ENCODE data around the gene ARSI. TPM values are rescaled to one million over a fixed set of nuclear protein-coding genes. Genes with fewer than 3 reads are reported as not detected.

ARSI gene
- total RNA-seq, 2 donors from 2014 or later, result 0.26 TPM; not detected in 1

DNA sequence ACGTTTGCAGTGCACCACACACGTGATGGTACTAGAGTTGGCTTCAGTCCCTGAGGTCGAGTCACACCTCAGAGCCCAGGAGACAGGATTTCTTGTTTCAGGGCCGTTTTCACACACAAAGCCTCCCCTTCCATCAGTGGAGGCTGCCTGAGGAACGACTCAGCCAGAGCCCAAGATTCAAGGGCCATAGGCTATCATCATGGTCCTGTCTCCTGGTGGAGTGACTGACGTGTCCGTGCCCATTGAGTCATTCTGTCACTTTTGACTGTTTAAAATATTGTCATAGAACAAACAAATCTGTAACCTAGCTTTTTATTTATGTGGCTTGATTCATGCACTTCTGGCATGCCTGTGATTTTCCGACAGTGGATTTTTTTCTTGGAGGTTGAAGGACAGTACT is 41.5 kb downstream of the ARSI start:
- intact Hi-C loops (cut with DNase I), result no loop called here
- ATAC-seq (no peak), DNase-seq (no peak)
- no peaks in the 10 kb centered on the region for H3K9me3 ChIP-seq
- H3K4me1 ChIP-seq, result peaks cover 14% of the 10 kb centered on the region
- no peak overlapping the region for H3K4me3 ChIP-seq
- WGBS, 2 donors, result 47 to 62% methylated on average over 4 to 8 of the region's 8 CpGs
- TF ChIP-seq POLR2A (IDR thresholded peaks at IDR 0.05), result no peak
- TF ChIP-seq, protein P1, sequence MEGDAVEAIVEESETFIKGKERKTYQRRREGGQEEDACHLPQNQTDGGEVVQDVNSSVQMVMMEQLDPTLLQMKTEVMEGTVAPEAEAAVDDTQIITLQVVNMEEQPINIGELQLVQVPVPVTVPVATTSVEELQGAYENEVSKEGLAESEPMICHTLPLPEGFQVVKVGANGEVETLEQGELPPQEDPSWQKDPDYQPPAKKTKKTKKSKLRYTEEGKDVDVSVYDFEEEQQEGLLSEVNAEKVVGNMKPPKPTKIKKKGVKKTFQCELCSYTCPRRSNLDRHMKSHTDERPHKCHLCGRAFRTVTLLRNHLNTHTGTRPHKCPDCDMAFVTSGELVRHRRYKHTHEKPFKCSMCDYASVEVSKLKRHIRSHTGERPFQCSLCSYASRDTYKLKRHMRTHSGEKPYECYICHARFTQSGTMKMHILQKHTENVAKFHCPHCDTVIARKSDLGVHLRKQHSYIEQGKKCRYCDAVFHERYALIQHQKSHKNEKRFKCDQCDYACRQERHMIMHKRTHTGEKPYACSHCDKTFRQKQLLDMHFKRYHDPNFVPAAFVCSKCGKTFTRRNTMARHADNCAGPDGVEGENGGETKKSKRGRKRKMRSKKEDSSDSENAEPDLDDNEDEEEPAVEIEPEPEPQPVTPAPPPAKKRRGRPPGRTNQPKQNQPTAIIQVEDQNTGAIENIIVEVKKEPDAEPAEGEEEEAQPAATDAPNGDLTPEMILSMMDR (IDR thresholded peaks at IDR 0.05), result no peak
- H3K27me3 ChIP-seq, result no peaks in the 10 kb centered on the region
- H3K27ac ChIP-seq, result no peak overlapping the region
- no peaks in the 10 kb centered on the region for H3K36me3 ChIP-seq (replicated peaks in 1 of 2; ENCODE audit: insufficient read depth in 1 of 2, low read depth in 2 of 2)

DNA sequence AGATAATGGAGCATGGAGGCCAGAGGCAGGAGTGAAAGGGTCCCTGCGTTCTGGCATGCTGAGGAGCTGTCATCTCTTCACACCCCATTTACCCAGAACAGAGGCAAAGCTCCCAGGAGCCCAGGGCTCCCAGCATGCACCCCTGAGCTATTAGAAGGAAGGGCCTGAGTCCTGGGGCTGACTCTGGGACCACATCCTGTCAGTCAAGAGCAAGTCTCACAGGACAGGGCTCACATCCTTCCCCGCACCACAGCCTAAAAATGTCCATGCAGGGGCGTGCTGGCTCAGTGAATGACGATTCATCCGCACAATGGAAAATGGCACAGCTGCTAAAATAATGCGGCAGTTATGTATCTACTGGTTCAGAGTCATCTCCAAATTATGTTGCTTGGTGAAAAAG is 44.6 kb downstream of the ARSI start:
- Histone ChIP-seq H3K27me3 (no peaks in the 10 kb centered on the region), H3K4me3 (no peak overlapping the region), H3K27ac (no peak overlapping the region), H3K36me3 (replicated peaks in 1 of 2; ENCODE audit: insufficient read depth in 1 of 2, low read depth in 2 of 2) (no peaks in the 10 kb centered on the region), H3K9me3 (no peaks in the 10 kb centered on the region), H3K4me1 (no peaks in the 10 kb centered on the region)
- DNase-seq (no peak), ATAC-seq (no peak)
- 69 to 95% methylated on average over 5 to 6 of the region's 6 CpGs for WGBS, 2 donors
- intact Hi-C loops (cut with DNase I), result no loop called here
- TF ChIP-seq POLR2A (IDR thresholded peaks at IDR 0.05), result no peak
- TF ChIP-seq, protein P1 (IDR thresholded peaks at IDR 0.05), result no peak

DNA sequence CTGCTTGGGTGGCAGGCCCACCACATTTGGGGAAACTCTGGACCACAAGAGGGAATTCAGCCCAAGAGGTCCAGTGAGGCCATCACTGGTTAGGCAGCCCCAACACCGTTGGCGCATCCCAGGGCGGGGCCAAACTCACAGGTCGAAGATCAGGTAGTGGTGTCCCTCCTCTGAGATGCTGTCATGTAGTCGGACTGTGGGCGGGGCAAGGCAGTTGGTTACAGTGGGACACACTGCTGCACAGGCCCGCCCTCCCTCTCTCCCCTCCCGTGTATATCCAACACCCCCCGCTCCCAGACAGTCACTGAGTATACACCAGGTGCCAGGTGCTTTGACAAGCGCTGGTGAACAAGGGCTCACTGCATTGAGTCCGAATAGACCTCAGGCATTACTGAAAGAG is 45.3 kb downstream of the ARSI start:
- no peak for DNase-seq
- H3K27me3 ChIP-seq, result no peaks in the 10 kb centered on the region
- intact Hi-C loops (cut with DNase I), result no loop called here
- no peak for ATAC-seq
- TF ChIP-seq, protein P1 (IDR thresholded peaks at IDR 0.05), result no peak
- TF ChIP-seq POLR2A (IDR thresholded peaks at IDR 0.05), result no peak
- no peak overlapping the region for H3K27ac ChIP-seq
- H3K9me3 ChIP-seq, result no peaks in the 10 kb centered on the region
- 78 to 84% methylated on average over 5 to 11 of the region's 11 CpGs for WGBS, 2 donors
- H3K4me1 ChIP-seq, result no peaks in the 10 kb centered on the region
- H3K36me3 ChIP-seq (replicated peaks in 1 of 2; ENCODE audit: insufficient read depth in 1 of 2, low read depth in 2 of 2), result no peaks in the 10 kb centered on the region
- H3K4me3 ChIP-seq, result no peak overlapping the region

DNA sequence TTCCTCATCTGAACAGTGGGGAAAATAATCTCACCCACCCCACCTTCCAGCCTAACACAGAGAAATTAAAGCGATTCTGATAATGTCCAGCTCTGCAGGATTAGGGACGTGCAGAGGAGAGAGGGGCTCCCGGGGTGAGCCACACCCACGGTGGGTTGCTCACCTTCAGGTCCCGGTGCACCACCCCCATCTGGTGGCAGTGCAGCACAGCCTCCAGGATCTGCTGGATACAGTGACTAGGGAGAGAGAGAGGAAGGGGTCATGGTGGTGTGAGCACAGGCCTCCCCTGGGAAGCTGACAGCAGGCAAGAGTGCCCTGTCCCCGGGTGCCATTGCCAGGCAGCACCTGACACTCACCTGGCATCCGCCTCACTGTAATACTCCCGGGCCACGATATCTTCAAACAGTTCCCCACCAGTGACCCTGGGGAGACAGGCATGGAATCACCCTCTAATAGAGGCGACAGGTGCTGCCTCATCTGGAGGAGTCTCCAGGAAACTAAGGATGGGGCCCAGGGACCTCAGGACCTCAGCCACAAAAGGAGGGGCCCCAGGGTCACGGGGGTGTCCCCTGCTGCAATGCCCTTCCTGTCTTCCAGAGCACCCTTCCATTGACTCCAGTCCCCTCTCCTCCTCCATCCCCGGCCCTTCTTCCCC is 46.2 kb downstream of the ARSI start:
- H3K4me1 ChIP-seq, result no peaks in the 10 kb centered on the region
- 52 to 61% methylated on average over 9 to 12 of the region's 12 CpGs for WGBS, 2 donors
- intact Hi-C loops (cut with DNase I), result no loop called here
- no peaks in the 10 kb centered on the region for H3K9me3 ChIP-seq
- no peak overlapping the region for H3K4me3 ChIP-seq
- H3K27ac ChIP-seq, result no peak overlapping the region
- TF ChIP-seq POLR2A (IDR thresholded peaks at IDR 0.05), result no peak
- TF ChIP-seq, protein P1 (IDR thresholded peaks at IDR 0.05), result no peak
- ATAC-seq, result peak; percentile 27
- DNase-seq, result peak in 2 of 4 donors; percentile 20 to 45
- no peaks in the 10 kb centered on the region for H3K27me3 ChIP-seq
- H3K36me3 ChIP-seq (replicated peaks in 1 of 2; ENCODE audit: insufficient read depth in 1 of 2, low read depth in 2 of 2), result no peaks in the 10 kb centered on the region
